GM18508 (cell line): ENCODE data around the gene IP6K3.

Experiments
- ATAC-seq: cut with Tn5 transposase; IDR thresholded peaks from one replicate; pipeline ENCODE4 v1.9.1; 2021; ENCODE audit warnings: moderate number of reproducible peaks; ENCODE audit not compliant: insufficient read depth, unreplicated experiment

Gene IP6K3

DNA sequence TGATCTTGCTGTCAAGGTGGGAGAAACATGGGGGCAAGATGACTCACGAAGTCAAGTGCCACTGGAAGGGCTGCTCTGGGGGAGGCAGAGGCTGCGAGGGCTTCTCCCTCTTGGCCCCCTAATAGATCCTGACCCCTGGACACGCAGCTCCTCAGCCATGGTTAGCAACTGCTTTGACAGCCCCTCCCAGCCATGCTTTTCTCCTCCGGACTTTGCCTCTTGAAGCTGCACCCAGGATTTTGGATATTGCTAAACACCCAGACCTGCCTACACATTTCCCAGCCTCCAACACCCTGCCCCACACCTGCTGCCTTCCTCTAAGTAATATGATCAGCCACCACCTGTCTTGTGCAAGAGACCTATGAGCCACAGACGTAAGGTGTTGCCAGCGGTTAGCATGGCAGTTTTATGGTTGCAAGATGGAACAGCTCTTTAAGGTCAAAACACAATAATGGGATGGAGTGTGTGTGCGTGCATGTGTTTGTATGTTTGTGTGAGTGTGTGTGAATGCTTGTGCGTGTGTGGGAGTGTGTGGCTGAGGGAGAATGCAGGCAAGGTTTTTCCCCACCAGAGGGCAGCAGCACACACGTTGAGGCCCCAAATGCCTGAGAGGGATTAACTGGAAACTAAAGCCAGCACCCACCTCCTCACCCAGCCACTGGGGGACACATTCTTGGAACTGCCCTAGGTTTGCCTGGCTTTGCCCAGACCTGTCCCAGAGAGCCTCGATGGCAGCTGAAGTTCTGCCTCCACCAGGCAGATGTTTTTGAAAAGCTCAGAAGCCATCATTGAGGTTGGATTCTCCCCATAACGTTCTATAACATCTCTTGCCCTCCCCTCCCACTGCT lies 2.5 kb downstream of the IP6K3 start:
- ATAC-seq, result no peak

DNA sequence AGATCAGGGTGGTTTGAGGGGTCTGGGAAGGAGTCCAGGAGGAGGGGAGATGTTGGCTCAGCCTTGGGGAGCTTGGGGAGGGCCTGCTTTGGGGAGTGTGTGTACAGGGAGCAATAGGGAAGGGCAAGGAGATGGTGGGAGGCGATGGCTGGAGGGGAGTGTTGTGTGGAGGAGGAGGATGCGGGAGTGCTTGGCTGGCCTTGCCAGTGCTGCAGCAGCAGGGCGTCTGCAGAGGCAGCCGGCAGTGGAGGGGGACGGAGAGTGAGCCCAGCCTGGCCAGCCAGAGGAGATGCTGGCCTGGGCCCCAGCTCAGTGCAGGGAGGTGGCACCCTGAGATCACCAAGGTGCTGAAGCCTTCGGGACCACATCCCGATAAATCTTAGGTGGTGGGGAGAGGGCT lies 3.9 kb downstream of the IP6K3 start:
- ATAC-seq, result no peak

GRCh38 chr6:33742092-33742491 lies 4.6 kb downstream of the IP6K3 start:
- no peak for ATAC-seq

- ATAC-seq, result no peak
These were observed 5.9 kb downstream of the IP6K3 start for GRCh38 chr6:33740794-33741193.

- ATAC-seq, result no peak
These were observed 6.5 kb downstream of the IP6K3 start for GRCh38 chr6:33740204-33740608.

- ATAC-seq, result no peak
These were observed 7.1 kb downstream of the IP6K3 start for GRCh38 chr6:33739571-33739970.

DNA sequence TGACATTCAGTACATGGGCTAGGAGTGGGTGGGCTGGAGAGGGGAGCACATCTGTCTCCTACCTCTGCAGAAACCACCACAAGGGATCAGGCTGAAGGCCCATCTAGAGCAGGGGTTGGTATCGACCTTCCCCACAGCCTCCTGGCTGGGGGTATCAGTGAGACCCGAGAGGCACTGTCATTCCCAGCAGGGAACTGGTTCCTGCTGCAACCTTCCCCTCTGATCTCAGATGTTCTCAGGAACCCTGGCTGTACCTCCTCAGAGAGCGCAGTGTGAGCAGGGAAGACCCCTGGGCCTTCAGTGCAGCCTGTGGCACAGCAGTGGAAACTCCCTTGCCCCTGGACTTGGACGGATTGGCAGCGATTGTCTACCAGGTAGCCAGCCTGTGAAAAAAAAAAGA lies 7.8 kb downstream of the IP6K3 start:
- no peak for ATAC-seq

DNA sequence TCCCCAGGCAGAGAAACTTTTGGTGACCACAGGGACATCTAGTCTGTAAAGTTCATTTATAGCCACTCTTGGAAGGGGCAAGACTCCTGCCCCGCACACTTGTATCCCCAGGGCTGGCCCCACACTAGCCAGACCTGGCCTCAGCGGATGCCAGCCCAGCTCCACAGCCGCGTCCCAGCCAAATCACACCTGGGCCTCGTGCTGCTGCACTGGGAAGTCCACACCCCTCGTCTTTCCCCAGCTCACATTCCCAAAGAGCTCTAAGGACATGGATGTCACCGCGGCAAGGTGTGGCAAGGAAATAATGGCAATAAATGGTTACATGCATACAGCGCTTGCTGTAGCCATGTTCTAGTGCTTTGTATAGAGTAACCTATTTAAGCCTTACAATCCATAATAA lies 8.6 kb downstream of the IP6K3 start:
- ATAC-seq, result no peak

DNA sequence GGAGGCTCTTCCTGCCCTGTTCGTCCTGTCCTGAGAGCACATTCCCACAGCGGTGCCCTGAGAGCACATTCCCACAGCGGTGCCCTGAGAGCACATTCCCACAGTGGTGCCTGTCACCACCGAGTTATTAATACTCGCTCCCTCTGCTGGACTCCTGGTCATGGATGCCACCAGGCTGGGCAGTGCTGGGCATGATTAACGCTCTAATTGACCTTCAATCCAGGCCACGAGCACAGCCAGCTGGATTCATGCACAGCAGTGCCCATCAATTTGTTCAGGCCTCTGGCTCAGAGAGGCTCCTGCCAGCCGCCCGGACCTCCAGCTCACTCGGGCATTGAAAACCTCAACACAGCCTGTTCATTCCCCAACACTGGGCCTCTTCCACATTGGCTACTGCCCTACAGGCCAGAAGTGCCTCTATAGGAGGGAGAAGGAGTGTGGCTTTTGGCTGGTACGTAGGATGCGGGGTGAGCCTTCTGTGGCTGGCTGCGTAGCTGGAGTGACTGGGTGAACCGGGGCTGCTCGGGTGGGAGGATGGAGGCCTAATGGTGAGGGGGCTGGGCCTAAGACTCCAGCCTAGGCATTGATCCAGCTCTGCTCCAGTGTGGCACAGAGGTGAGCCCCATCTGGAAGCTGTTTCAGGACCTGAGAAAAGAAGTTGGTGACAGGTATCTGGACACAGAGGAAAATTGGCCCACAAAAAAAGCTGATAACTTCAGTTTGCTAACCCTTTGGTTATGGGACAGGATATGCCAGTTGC lies 9.3 kb downstream of the IP6K3 start:
- no peak for ATAC-seq

GRCh38 chr6:33735216-33735615 lies 11.5 kb downstream of the IP6K3 start:
- ATAC-seq, result no peak

GRCh38 chr6:33733709-33734007 lies 13.0 kb downstream of the IP6K3 start:
- no peak for ATAC-seq

DNA sequence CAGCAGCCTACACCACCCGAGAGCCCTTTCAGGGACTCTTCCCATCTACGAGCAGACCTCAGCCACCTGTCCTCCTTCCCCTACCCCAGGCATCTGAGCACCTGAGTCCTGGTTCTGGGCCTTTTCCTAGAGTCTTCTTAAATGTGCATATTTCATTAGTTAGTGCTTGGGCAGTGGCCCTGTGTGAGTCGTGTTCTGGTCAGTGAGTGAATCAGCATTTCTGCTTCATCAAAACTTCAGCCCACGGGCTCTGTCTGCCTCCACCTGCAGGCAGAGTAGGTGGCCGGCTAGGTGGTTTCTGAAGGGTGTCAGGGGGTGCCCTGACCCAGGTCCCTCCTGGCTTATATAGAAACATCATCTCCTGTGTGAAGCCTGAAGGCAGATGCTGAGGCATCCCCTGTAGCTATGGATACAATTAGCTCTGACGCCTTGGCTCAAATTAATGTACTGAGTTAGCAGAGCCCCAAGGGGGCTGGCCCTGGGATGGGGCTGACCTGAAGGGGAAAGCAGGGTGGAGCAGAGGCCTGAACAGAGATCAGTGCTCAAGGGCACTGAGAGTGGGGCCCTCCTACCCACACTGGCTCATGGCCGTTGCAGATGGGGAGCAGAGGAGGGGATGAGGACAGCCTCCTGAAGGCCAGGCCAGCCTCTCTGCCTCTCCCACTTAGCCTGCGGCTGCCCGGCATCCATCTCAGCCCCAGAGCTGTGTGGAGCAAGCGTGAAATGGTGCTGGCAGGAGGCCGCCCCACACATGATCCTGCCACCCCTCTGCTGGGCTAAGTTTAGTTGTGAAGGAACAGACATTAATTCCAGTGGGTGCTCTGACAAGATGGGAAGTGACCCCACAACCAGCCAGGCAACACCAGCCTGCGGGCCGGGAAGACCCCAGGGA lies 13.6 kb downstream of the IP6K3 start:
- no peak for ATAC-seq

DNA sequence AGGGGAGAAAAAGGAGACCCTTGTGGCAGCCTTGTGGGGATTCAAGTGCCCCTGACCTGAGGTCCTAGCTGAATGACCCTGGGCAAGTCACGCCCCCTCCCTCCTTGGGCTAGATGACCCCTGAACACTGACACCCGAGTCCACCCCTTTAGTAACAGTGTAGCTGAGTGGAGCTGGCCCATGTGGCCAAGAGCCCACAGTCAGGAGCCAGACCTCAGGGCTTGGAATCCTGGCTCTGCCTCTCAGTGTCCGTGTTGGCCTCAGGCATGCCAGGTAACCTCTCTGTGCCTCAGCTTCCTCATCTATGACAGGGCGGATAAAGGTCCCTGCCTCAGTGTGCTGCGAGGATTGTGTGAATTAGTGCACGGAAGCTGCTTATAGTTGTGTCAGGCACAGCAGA lies 14.3 kb downstream of the IP6K3 start:
- ATAC-seq, result no peak

DNA sequence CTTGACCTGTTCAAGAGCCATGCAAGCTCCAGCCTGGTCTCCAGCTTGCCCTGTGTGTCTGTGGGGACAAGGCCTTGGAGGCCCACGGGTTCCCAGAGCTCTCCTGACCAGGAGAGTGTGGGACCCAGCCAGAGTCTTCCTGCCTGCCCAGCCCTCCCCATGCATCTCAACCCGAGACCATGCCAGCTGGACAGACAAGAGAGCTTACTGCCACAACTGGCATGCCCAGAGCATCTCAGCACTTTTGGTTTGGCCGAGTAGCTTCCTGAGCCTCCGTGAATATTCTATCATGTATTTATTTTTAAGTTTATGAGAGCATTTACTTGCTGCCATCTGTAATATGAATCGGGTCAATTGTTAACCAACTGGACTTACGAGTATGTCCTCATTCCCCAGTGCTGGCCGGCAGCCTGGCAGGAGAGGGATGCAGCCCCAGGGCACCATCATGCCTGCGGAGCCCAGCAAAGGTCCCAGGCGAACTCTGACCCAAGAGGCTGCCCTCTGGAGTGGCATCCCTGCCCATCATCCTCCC lies 14.9 kb downstream of the IP6K3 start:
- ATAC-seq, result no peak

- ATAC-seq, result no peak
These were observed 15.7 kb downstream of the IP6K3 start for GRCh38 chr6:33731035-33731434.

- ATAC-seq, result no peak
These were observed 16.1 kb downstream of the IP6K3 start for GRCh38 chr6:33730611-33731010.

- no peak for ATAC-seq
These were observed 17.6 kb downstream of the IP6K3 start for GRCh38 chr6:33729059-33729458.

DNA sequence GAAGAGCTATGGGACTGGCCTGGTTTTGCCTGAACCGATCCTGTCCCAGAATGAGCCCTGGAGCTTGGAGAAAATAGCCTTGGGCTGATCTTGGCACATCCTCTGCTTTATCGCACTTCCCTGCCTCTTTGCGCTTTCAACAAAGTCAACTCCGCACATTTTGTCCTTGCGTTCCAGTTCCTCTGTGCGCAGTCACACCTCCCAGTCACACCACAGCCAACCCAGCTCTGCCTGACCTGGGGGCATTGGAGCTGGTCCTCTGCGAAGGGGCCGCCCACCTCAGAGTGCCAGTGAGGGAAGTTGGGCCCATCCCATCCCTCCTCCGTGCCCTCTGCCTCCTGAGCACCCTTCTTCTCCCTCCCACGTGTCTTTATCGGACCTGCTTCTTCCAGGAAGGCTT lies 18.3 kb downstream of the IP6K3 start:
- ATAC-seq, result no peak

DNA sequence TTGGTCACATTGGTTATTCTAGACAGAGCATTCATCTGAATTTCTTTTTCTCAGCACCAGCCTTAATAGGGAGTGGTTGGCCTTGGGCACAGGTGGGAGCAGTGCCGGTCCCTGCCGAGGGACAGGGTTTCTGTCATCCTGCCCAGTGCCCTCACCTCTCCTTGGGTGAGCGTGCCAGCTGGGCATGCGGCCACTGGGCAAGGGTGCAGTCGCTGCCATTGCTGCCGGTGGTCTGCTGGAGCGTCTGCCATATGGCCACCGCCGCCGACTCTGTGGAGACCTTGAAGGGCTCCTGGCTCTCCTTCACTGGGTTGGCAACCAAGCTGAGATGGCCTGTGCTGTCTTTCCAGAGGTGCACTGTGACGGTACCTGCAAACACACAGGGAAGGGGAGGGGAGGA lies 18.8 kb downstream of the IP6K3 start:
- no peak for ATAC-seq

GRCh38 chr6:33727126-33727525 lies 19.6 kb downstream of the IP6K3 start:
- no peak for ATAC-seq

GRCh38 chr6:33726696-33727095 lies 20.0 kb downstream of the IP6K3 start:
- ATAC-seq, result no peak
